GM23338 (cell line): Measurements from ENCODE around the gene RNF223.

Experiments used
- EZH2 ChIP-seq: fragments of 200-600 bp; sonication (generic); IDR thresholded peaks from one replicate; pipeline ENCODE4 v1.8.0; 2017; ENCODE audit warnings: antibody characterized with exemption, mild to moderate bottlenecking, low read depth; ENCODE audit not compliant: unreplicated experiment
- NANOG ChIP-seq: IDR thresholded peaks from 2 replicates; pipeline ENCODE4 v1.6.1; 2016; ENCODE audit warnings: antibody characterized with exemption, borderline replicate concordance
- POLR2AphosphoS5 ChIP-seq: IDR thresholded peaks from 2 replicates; pipeline ENCODE4 v1.6.1; 2016; ENCODE audit warnings: antibody characterized with exemption, low read depth
- TF ChIP-seq, protein P1 (sequence below), 2 experiments: fragments of 200-600 bp in 1 of 2; sonication (generic) in 1 of 2; conservative IDR thresholded peaks; 2 replicates each; pipeline versions ENCODE4 v1.5.1 to v1.6.1; 2016 to 2017; ENCODE audit warnings: antibody characterized with exemption in 2 of 2, low read depth in 2 of 2, mild to moderate bottlenecking in 2 of 2, moderate library complexity in 1 of 2
- TF ChIP-seq, protein P2 (sequence below): IDR thresholded peaks from one replicate; pipeline ENCODE4 v1.6.1; 2018; ENCODE audit warnings: antibody characterized with exemption; ENCODE audit not compliant: unreplicated experiment

DNA sequence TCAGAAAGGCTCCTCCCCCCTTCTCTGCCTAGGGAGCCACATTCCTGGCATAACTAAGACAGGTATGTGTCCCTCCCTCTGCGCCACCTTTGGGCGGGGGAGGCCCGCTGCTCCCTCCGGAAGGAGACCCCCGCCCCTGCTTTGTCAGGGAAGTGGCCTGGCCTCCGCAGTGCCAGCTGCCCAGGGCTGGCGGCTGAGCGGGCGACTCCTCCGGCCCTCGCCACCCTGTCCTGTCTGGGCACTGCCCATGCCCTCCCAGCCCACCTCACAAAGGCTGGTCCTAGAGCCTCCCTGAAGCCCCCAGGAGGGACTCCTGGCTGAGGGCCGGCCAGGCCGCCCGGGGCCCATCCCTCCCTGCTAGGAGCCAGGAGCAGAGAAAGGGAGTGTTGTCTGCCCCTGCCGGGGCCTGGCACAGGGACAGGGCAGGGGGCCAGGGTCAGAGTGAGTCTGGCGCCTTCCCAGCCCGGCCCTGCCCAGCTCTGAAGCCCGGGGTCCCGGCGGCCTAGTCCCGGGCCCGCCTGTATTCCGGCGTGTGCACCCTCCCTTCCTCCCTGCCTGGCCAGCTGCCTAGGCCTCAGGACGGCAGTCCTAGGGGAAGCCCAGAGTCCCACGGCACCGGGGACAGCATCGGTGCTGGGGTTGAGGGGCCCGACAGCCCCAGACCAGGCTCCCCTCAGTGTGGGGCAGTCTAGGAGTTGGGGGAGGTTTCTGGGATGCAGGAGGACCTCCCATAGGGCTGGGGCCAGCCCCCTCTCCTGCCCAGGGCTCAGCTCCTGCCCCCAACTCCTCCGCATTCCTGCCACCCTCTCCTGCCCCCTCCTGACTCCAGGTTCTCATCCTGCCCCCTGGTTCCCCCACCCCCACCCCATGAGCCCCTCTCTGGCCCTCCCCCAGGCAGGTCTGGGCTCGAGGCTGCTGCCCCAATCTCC lies 49.1 kb downstream of the RNF223 start:
- TF ChIP-seq, protein P1, sequence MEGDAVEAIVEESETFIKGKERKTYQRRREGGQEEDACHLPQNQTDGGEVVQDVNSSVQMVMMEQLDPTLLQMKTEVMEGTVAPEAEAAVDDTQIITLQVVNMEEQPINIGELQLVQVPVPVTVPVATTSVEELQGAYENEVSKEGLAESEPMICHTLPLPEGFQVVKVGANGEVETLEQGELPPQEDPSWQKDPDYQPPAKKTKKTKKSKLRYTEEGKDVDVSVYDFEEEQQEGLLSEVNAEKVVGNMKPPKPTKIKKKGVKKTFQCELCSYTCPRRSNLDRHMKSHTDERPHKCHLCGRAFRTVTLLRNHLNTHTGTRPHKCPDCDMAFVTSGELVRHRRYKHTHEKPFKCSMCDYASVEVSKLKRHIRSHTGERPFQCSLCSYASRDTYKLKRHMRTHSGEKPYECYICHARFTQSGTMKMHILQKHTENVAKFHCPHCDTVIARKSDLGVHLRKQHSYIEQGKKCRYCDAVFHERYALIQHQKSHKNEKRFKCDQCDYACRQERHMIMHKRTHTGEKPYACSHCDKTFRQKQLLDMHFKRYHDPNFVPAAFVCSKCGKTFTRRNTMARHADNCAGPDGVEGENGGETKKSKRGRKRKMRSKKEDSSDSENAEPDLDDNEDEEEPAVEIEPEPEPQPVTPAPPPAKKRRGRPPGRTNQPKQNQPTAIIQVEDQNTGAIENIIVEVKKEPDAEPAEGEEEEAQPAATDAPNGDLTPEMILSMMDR (conservative IDR thresholded peaks at IDR 0.05; ENCODE audit: low read depth in 2 of 2) = no peak
- no peak for TF ChIP-seq EZH2
- TF ChIP-seq, protein P2, sequence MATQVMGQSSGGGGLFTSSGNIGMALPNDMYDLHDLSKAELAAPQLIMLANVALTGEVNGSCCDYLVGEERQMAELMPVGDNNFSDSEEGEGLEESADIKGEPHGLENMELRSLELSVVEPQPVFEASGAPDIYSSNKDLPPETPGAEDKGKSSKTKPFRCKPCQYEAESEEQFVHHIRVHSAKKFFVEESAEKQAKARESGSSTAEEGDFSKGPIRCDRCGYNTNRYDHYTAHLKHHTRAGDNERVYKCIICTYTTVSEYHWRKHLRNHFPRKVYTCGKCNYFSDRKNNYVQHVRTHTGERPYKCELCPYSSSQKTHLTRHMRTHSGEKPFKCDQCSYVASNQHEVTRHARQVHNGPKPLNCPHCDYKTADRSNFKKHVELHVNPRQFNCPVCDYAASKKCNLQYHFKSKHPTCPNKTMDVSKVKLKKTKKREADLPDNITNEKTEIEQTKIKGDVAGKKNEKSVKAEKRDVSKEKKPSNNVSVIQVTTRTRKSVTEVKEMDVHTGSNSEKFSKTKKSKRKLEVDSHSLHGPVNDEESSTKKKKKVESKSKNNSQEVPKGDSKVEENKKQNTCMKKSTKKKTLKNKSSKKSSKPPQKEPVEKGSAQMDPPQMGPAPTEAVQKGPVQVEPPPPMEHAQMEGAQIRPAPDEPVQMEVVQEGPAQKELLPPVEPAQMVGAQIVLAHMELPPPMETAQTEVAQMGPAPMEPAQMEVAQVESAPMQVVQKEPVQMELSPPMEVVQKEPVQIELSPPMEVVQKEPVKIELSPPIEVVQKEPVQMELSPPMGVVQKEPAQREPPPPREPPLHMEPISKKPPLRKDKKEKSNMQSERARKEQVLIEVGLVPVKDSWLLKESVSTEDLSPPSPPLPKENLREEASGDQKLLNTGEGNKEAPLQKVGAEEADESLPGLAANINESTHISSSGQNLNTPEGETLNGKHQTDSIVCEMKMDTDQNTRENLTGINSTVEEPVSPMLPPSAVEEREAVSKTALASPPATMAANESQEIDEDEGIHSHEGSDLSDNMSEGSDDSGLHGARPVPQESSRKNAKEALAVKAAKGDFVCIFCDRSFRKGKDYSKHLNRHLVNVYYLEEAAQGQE = no peak
- no peak for TF ChIP-seq NANOG
- no peak for TF ChIP-seq POLR2AphosphoS5
